ENCODE results near the gene PTPRM. TPM values are rescaled to one million over a fixed set of nuclear protein-coding genes. Genes with fewer than 3 reads are reported as not detected.

The PTPRM gene
- total RNA-seq, 1 donor from 2014 or later = 71.3 TPM

GRCh38 chr18:7805880-7806279 is 238.8 kb downstream of the PTPRM start:
- H3K9me3 Mint-ChIP-seq = peaks cover 6% of the 10 kb centered on the region
- H3K4me1 Mint-ChIP-seq = peaks cover 25% of the 10 kb centered on the region
- no peak overlapping the region for H3K27ac Mint-ChIP-seq
- no peak for TF ChIP-seq CTCF (IDR thresholded peaks at IDR 0.05; ENCODE audit: unreplicated experiment)
- no peak overlapping the region for H3K4me3 Mint-ChIP-seq
- H3K27me3 Mint-ChIP-seq (ENCODE audit: low read depth) = peaks cover 1% of the 10 kb centered on the region
- peaks cover 4% of the 10 kb centered on the region for H3K36me3 Mint-ChIP-seq
- DNase-seq (ENCODE audit: low spot score in 2 of 2, unreplicated experiment in 2 of 2) = no peak

GRCh38 chr18:7807936-7808453 is 240.9 kb downstream of the PTPRM start:
- H3K9me3 Mint-ChIP-seq = peaks cover 9% of the 10 kb centered on the region
- DNase-seq (ENCODE audit: low spot score in 2 of 2, unreplicated experiment in 2 of 2) = no peak
- H3K4me3 Mint-ChIP-seq = no peak overlapping the region
- TF ChIP-seq CTCF (IDR thresholded peaks at IDR 0.05; ENCODE audit: unreplicated experiment) = no peak
- no peak overlapping the region for H3K27ac Mint-ChIP-seq
- H3K27me3 Mint-ChIP-seq (ENCODE audit: low read depth) = no peaks in the 10 kb centered on the region
- peaks cover 6% of the 10 kb centered on the region for H3K36me3 Mint-ChIP-seq
- peaks cover 38% of the 10 kb centered on the region for H3K4me1 Mint-ChIP-seq

- Mint-ChIP-seq H3K4me3 (no peak overlapping the region), H3K27ac (no peak overlapping the region), H3K27me3 (ENCODE audit: low read depth) (no peaks in the 10 kb centered on the region), H3K4me1 (peaks cover 38% of the 10 kb centered on the region), H3K36me3 (peaks cover 12% of the 10 kb centered on the region), H3K9me3 (peaks cover 19% of the 10 kb centered on the region)
- TF ChIP-seq CTCF (IDR thresholded peaks at IDR 0.05; ENCODE audit: unreplicated experiment) = no peak
- DNase-seq (ENCODE audit: low spot score in 2 of 2, unreplicated experiment in 2 of 2) = no peak
Observed at GRCh38 chr18:7808992-7809391, 241.9 kb downstream of the PTPRM start.

- TF ChIP-seq CTCF (IDR thresholded peaks at IDR 0.05; ENCODE audit: unreplicated experiment) = no peak
- H3K4me1 Mint-ChIP-seq = peaks cover 38% of the 10 kb centered on the region
- peaks cover 24% of the 10 kb centered on the region for H3K9me3 Mint-ChIP-seq
- peaks cover 15% of the 10 kb centered on the region for H3K36me3 Mint-ChIP-seq
- H3K4me3 Mint-ChIP-seq = no peak overlapping the region
- H3K27ac Mint-ChIP-seq = peak overlapping the region; percentile 20
- H3K27me3 Mint-ChIP-seq (ENCODE audit: low read depth) = no peaks in the 10 kb centered on the region
- no peak for DNase-seq (ENCODE audit: low spot score in 2 of 2, unreplicated experiment in 2 of 2)
Observed at GRCh38 chr18:7809455-7809854, 242.3 kb downstream of the PTPRM start.

GRCh38 chr18:7809978-7810377 is 242.9 kb downstream of the PTPRM start:
- Mint-ChIP-seq H3K9me3 (peaks cover 27% of the 10 kb centered on the region), H3K4me3 (no peak overlapping the region), H3K27ac (no peak overlapping the region), H3K36me3 (peaks cover 20% of the 10 kb centered on the region), H3K4me1 (peaks cover 38% of the 10 kb centered on the region), H3K27me3 (ENCODE audit: low read depth) (no peaks in the 10 kb centered on the region)
- DNase-seq (ENCODE audit: low spot score in 2 of 2, unreplicated experiment in 2 of 2) = no peak
- TF ChIP-seq CTCF (IDR thresholded peaks at IDR 0.05; ENCODE audit: unreplicated experiment) = no peak
